IgD-negative memory B cell (primary cell): ENCODE results near the gene RAB7A. TPM values are rescaled to one million over a fixed set of nuclear protein-coding genes. Genes with fewer than 3 reads are reported as not detected.
"Not testable (repeated sequence)": the region's sequence is repeated elsewhere in the genome, so short reads cannot be mapped to it uniquely, and the experiment has no call there.

Source experiments
- H3K27ac Mint-ChIP-seq, 3 donors: one replicate each; pipeline ENCODE4 v1.8.0; 2020 to 2022; ENCODE audit warnings: mild to moderate bottlenecking in 3 of 3, mixed read lengths in 3 of 3, moderate library complexity in 1 of 3
- H3K27me3 Mint-ChIP-seq: one replicate; pipeline ENCODE4 v1.8.0; 2021; ENCODE audit warnings: mixed read lengths
- H3K36me3 Mint-ChIP-seq: one replicate; pipeline ENCODE4 v1.8.0; 2020; ENCODE audit warnings: mild to moderate bottlenecking, mixed read lengths
- H3K4me1 Mint-ChIP-seq, 3 donors: one replicate each; pipeline ENCODE4 v1.8.0; 2020 to 2022; ENCODE audit warnings: mixed read lengths in 3 of 3, mild to moderate bottlenecking in 1 of 3
- H3K4me3 Mint-ChIP-seq, 4 donors: one replicate each; pipeline ENCODE4 v1.8.0; 2020 to 2022; ENCODE audit warnings: mild to moderate bottlenecking in 4 of 4, mixed read lengths in 4 of 4, moderate library complexity in 3 of 4
- H3K9me3 Mint-ChIP-seq, 3 donors: one replicate each; pipeline ENCODE4 v1.8.0; 2020 to 2021; ENCODE audit warnings: mixed read lengths in 3 of 3, mild to moderate bottlenecking in 1 of 3
- polyA plus RNA-seq: library from polyadenylated mRNA; unstranded; fragments of 300-500 nt; fragmentation: Illumina TruSeq; gene quantifications from one replicate; pipeline ENCODE4 v1.2.3, GENCODE V29; 2021

Gene RAB7A
- polyA plus RNA-seq, 1 donor from 2014 or later, result 162 TPM

DNA sequence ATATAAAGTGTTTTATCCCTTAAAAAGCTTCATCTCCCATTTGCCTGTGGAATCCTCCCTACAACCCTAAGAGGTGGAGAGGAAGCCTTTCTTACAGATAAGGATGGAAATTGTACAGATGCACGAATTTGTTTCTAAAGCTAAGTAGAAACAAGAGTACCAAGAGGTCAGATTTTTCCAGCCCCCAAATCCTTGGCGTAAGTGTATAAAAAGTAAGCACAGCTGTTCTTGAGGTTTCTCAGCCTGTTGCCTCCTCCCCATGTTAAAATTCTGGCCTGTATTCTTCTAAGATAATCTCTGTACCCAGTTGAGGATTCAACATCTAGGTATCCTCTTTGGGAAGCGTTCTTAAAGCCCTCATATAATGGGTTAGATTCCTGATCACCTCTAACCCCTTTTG is 34.9 kb downstream of the RAB7A start:
- Mint-ChIP-seq H3K4me3 (no peak overlapping the region), H3K27ac (peak overlapping the region in 1 of 3 donors; percentile 50), H3K9me3 (no peaks in the 10 kb centered on the region), H3K27me3 (no peaks in the 10 kb centered on the region), H3K4me1 (peaks cover 14 to 36% (median 32%) of the 10 kb centered on the region in 3 donors), H3K36me3 (peaks cover 16% of the 10 kb centered on the region)

GRCh38 chr3:128761392-128761791 is 35.4 kb downstream of the RAB7A start:
- Mint-ChIP-seq H3K36me3 (peaks cover 11% of the 10 kb centered on the region), H3K9me3 (no peaks in the 10 kb centered on the region), H3K27me3 (no peaks in the 10 kb centered on the region), H3K4me3 (peak overlapping the region in 1 of 4 donors; percentile 14), H3K4me1 (peaks cover 19 to 39% (median 36%) of the 10 kb centered on the region in 3 donors), H3K27ac (peak overlapping the region in 1 of 3 donors; percentile 50)

DNA sequence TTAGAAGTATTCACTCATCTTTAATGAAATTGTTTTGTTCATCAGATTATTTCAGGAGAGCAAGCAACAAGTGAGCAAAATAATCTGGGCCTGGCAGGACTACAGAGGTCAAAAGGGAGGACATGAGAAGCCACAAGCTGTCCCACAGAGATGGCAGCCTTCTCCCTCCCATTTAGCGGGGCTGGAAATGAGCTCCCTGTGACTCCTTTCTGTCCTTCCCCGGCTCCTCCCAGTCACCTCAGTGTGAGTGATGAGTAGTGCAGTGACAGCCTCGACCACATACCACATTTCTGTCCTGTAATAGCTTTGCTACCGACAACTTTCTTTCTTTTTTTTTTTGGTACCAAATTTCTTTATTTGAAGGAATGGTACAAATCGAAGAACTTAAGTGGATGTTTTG is 38.0 kb downstream of the RAB7A start:
- peak overlapping the region in 1 of 3 donors; percentile 26 for H3K27ac Mint-ChIP-seq
- no peaks in the 10 kb centered on the region for H3K9me3 Mint-ChIP-seq
- no peaks in the 10 kb centered on the region for H3K27me3 Mint-ChIP-seq
- H3K36me3 Mint-ChIP-seq, result peaks cover 11% of the 10 kb centered on the region
- H3K4me1 Mint-ChIP-seq, result peaks cover 36 to 50% (median 49%) of the 10 kb centered on the region in 3 donors
- peak overlapping the region in 1 of 4 donors; percentile 2 for H3K4me3 Mint-ChIP-seq

- Mint-ChIP-seq H3K27ac (peak overlapping the region in 2 of 3 donors; percentile 33 to 47), H3K9me3 (no peaks in the 10 kb centered on the region), H3K27me3 (no peaks in the 10 kb centered on the region), H3K4me3 (no peak overlapping the region), H3K36me3 (peaks cover 10% of the 10 kb centered on the region), H3K4me1 (peaks cover 37 to 53% (median 51%) of the 10 kb centered on the region in 3 donors)
Observed at GRCh38 chr3:128764863-128765262, 38.9 kb downstream of the RAB7A start.

DNA sequence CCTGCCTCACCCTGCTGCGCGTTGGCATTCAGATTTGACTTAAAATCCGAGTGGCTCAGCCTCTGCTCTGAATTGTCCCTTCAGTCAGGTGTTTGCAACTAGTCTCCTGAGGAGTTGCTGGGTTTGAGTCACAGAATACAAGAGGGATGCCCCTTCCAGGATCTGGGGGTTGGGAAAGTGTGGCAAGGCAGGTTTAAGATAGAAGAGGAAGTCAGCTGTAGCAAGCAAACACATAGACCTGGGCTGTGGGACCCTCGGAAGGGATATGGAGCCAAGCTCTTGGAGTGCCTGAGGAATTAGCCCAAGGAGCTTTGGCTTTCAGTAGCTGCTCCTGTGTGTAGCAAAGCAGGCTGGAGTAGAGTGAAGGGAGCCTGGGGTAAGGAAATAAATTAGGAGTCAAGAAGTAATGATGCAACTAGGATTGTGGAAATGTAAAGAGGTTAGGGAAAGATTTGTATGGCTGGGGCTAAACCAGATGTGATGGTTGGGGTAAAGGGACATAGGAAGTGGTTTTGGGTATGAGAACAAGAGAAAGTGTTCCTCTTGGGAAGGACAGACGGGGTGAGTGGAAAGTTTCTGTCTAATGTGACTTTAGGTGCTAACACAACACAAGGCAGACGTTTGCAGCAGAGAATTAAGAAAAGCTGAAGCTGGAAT is 41.2 kb downstream of the RAB7A start:
- Mint-ChIP-seq H3K36me3 (peaks cover 12% of the 10 kb centered on the region), H3K4me3 (peak overlapping the region in 2 of 4 donors; percentile 4 to 33), H3K4me1 (peaks cover 34 to 46% (median 38%) of the 10 kb centered on the region in 3 donors), H3K9me3 (no peaks in the 10 kb centered on the region), H3K27me3 (no peaks in the 10 kb centered on the region), H3K27ac (peak overlapping the region in 2 of 3 donors; percentile 12 to 50)

DNA sequence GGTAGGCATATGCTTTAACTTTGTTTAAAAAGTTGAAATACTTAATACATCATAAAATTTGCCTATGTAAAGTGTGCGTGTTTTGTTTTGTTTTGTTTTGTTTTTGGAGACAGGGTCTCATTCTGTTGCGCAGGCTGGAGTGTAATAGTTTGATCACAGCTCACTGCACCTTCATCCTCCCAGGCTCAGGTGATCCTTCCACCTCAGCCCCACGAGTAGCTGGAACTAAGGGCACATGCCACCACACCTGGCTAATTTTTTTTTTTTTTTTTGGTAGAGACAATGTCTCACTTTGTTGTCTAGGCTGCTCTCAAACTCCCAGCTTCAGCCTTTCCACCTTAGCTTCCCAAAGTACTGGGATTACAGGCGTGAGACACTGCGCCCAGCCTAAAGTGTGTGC is 42.5 kb downstream of the RAB7A start:
- no peaks in the 10 kb centered on the region for H3K27me3 Mint-ChIP-seq
- peaks cover 27 to 48% (median 36%) of the 10 kb centered on the region in 3 donors for H3K4me1 Mint-ChIP-seq
- peak overlapping the region; percentile 16 to 71 (median 67) for H3K27ac Mint-ChIP-seq
- H3K36me3 Mint-ChIP-seq, result peaks cover 8% of the 10 kb centered on the region
- peak overlapping the region in 2 of 4 donors; percentile 20 to 70 for H3K4me3 Mint-ChIP-seq
- H3K9me3 Mint-ChIP-seq, result no peaks in the 10 kb centered on the region

DNA sequence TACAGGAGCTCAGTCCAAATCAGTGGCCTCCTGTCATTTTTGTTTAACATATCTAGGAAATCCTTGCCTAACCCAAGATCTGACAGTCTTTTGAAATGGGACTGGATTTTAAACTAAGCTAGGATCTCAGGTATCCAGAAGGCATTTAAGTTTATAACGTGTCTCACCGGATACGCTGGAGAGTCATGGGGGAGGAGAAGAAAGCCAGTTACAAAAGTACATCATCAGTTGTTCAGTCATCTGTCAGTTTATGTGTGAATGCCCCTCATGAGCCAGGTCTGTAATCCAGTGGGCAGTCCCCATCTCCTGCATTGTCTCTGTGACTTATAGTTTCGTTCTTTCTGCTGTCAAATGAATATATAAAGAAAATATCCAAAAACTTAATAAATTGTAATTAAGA is 44.4 kb downstream of the RAB7A start:
- H3K27me3 Mint-ChIP-seq, result no peaks in the 10 kb centered on the region
- H3K4me1 Mint-ChIP-seq, result peaks cover 29 to 54% (median 46%) of the 10 kb centered on the region in 3 donors
- H3K4me3 Mint-ChIP-seq, result no peak overlapping the region
- no peak overlapping the region for H3K27ac Mint-ChIP-seq
- H3K9me3 Mint-ChIP-seq, result no peaks in the 10 kb centered on the region
- peaks cover 8% of the 10 kb centered on the region for H3K36me3 Mint-ChIP-seq

DNA sequence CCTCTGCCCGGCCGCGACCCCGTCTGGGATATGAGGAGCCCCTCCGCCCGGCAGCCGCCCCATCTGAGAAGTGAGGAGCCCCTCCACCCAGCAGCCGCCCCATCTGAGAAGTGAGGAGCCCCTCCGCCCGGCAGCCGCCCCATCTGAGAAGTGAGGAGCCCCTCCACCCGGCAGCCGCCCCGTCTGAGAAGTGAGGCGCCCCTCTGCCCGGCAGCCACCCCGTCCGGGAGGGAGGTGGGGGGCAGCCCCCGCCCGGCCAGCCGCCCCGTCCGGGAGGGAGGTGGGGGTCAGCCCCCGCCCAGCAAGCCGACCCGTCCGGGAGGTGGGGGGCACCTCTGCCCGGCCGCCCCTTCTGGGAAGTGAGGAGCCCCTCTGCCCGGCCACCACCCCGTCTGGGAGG is 47.2 kb downstream of the RAB7A start:
- not testable (repeated sequence) for H3K36me3 Mint-ChIP-seq, H3K9me3 Mint-ChIP-seq, H3K4me3 Mint-ChIP-seq, H3K27ac Mint-ChIP-seq, H3K27me3 Mint-ChIP-seq
- H3K4me1 Mint-ChIP-seq, result peaks cover 20 to 51% (median 32%) of the 10 kb centered on the region in 3 donors

- not testable (repeated sequence) for H3K27me3 Mint-ChIP-seq, H3K36me3 Mint-ChIP-seq, H3K27ac Mint-ChIP-seq, H3K9me3 Mint-ChIP-seq, H3K4me3 Mint-ChIP-seq
- H3K4me1 Mint-ChIP-seq, result peaks cover 21 to 51% (median 31%) of the 10 kb centered on the region in 3 donors
Observed at GRCh38 chr3:128773592-128773991, 47.6 kb downstream of the RAB7A start.

GRCh38 chr3:128775241-128775640 is 49.3 kb downstream of the RAB7A start:
- H3K36me3 Mint-ChIP-seq, result peaks cover 6% of the 10 kb centered on the region
- H3K27me3 Mint-ChIP-seq, result no peaks in the 10 kb centered on the region
- H3K27ac Mint-ChIP-seq, result no peak overlapping the region
- no peaks in the 10 kb centered on the region for H3K9me3 Mint-ChIP-seq
- H3K4me1 Mint-ChIP-seq, result peaks cover 25 to 52% (median 30%) of the 10 kb centered on the region in 3 donors
- H3K4me3 Mint-ChIP-seq, result peak overlapping the region in 1 of 4 donors; percentile 73

GRCh38 chr3:128775906-128776542 is 50.0 kb downstream of the RAB7A start:
- peak overlapping the region in 1 of 3 donors; percentile 23 for H3K27ac Mint-ChIP-seq
- no peak overlapping the region for H3K4me3 Mint-ChIP-seq
- no peaks in the 10 kb centered on the region for H3K9me3 Mint-ChIP-seq
- peaks cover 6% of the 10 kb centered on the region for H3K36me3 Mint-ChIP-seq
- no peaks in the 10 kb centered on the region for H3K27me3 Mint-ChIP-seq
- H3K4me1 Mint-ChIP-seq, result peaks cover 28 to 55% (median 31%) of the 10 kb centered on the region in 3 donors

DNA sequence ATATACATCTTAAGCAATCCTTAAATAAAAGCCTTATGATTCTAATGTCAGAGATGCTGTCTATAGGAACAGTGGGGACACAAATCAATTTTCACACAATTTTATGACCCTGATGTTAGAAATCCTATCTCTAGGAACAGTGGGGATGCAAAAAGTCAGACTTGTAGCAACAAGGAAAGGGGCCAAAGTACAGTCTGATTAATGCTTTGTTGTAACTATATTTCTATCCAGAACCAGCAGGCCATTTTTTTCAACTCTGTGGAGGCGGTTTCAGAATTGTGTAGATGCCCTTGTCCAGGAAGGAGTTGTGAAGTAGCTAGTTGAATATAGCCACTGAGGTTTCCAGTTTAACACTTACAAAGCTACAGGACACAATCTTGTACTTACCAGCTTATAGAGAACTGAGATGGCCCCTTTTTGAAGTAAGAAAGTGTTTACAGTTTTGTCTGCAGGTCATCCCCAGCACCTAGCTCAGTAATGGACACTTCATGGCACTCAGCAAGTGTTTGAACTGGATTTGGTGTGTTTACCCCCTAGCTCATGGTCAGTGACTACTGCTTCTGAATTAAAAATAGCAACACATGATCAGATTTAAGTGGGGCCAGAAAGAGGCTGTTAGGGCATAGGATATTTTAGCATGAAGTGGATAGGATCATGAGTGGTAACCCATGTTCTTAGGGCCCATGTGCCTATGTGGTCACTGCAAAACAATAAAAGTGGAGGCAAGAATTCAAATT is 54.3 kb downstream of the RAB7A start:
- Mint-ChIP-seq H3K4me1 (peaks cover 39 to 66% (median 47%) of the 10 kb centered on the region in 3 donors), H3K36me3 (no peaks in the 10 kb centered on the region), H3K27ac (peak overlapping the region in 2 of 3 donors; percentile 34 to 71), H3K27me3 (no peaks in the 10 kb centered on the region), H3K4me3 (peak overlapping the region in 1 of 4 donors; percentile 66), H3K9me3 (no peaks in the 10 kb centered on the region)

DNA sequence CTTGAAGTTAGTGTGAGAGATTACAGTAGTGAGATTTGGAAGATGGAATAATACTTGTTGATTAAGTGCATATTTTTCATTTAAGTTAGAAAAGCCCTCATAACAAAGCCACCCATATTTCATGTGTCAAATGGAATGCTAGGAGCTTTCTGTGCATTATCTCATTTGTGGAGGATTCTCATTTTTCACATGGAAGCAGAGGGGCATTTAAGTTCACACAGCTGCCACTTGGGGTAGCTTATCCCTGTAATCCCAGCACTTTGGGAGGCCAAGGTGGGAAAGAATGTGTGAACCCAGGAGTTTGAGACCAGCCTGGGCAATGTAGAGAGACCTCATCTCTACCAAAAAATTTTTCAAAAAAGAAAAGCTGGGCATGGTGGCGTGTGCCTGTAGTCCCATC is 55.2 kb downstream of the RAB7A start:
- H3K36me3 Mint-ChIP-seq, result no peaks in the 10 kb centered on the region
- H3K27me3 Mint-ChIP-seq, result no peaks in the 10 kb centered on the region
- H3K27ac Mint-ChIP-seq, result peak overlapping the region in 1 of 3 donors; percentile 6
- H3K4me1 Mint-ChIP-seq, result peaks cover 38 to 64% (median 46%) of the 10 kb centered on the region in 3 donors
- no peaks in the 10 kb centered on the region for H3K9me3 Mint-ChIP-seq
- H3K4me3 Mint-ChIP-seq, result no peak overlapping the region

DNA sequence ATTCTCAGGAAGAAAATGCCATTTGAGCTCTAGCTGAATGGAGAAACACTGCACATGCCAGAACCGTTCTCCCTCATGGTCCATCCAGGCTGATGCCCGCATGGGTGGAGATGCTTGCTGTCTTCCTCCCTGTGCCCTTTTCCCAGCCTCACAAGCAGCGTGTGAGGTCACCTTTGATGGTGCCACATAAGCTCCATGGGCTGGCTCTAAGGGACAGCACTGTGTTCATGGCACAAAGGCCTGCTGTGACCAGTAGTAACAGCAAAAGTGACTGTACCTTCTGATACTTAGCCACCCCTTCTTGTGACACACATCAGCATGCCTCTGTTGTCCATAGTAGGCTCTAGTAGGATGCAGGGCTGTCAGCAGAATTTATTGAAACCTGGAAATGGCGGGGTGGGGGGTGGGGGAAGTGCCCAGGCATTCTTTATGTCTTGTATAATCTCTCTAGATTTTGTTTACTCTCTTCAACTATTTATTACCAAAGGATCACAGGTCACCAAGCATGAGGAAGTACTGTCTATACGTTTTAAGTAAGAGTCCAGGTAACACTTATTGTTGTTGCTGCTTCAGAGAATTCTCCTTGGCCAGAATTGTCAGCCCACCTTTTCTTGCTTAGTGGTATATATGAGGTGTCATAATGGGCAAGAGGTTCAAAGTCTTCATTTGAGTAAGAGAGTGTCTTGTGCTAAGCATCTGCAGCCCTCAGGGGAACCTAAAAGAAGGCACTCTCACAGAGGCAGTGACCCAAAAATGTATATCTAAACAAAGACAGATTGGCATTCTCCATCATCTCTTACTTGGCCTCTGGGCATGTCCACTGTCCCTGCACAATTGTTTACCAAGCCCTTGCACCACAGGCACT is 56.5 kb downstream of the RAB7A start:
- H3K4me1 Mint-ChIP-seq, result peaks cover 50 to 70% (median 59%) of the 10 kb centered on the region in 3 donors
- no peak overlapping the region for H3K4me3 Mint-ChIP-seq
- H3K27me3 Mint-ChIP-seq, result no peaks in the 10 kb centered on the region
- no peaks in the 10 kb centered on the region for H3K36me3 Mint-ChIP-seq
- no peaks in the 10 kb centered on the region for H3K9me3 Mint-ChIP-seq
- peak overlapping the region in 1 of 3 donors; percentile 26 for H3K27ac Mint-ChIP-seq
